OCI-LY3 (cell line): ENCODE measurements around the gene CNTF.
A peak's percentile ranks its signal among the peaks of the same experiment; 100 is the strongest.

Experiments used
- H2AFZ ChIP-seq: fragments of 200-600, 300-600 bp; shearing (Covaris generic); 2 replicates; pipeline ENCODE4 v1.6.0; 2014; ENCODE audit warnings: antibody characterized with exemption, low read depth, low read length
- H3K27ac ChIP-seq: fragments of 200-600, 300-600 bp; sonication (generic); 2 replicates; pipeline ENCODE4 v1.5.1; 2014; ENCODE audit warnings: mild to moderate bottlenecking, low read length, moderate library complexity, mixed read lengths
- H3K27me3 ChIP-seq: fragments of 200-600, 300-600 bp; sonication (generic); 2 replicates; pipeline ENCODE4 v1.6.1; 2014; ENCODE audit warnings: low read depth, low read length, mixed read lengths
- H3K36me3 ChIP-seq: fragments of 200-600, 300-600 bp; sonication (generic); replicated peaks from 2 replicates; pipeline ENCODE3; 2014; ENCODE audit warnings: low read depth, low read length, mixed read lengths
- H3K4me1 ChIP-seq: fragments of 300-600, 200-600 bp; sonication (generic); 2 replicates; pipeline ENCODE4 v1.6.1; 2014; ENCODE audit warnings: low read length, mixed read lengths
- H3K4me2 ChIP-seq: fragments of 200-600, 300-600 bp; sonication (generic); 2 replicates; pipeline ENCODE4 v1.6.1; 2014; ENCODE audit warnings: low read length, mixed read lengths
- H3K4me3 ChIP-seq: fragments of 300-600, 200-600 bp; sonication (generic); 2 replicates; pipeline ENCODE4 v1.5.1; 2014; ENCODE audit warnings: antibody characterized with exemption, mild to moderate bottlenecking, low read length, moderate library complexity
- H3K79me2 ChIP-seq: fragments of 300-600, 200-600 bp; shearing (Covaris generic); 2 replicates; pipeline ENCODE4 v1.6.1; 2014; ENCODE audit warnings: mild to moderate bottlenecking, low read length, mixed read lengths
- H3K9ac ChIP-seq: fragments of 300-600, 200-600 bp; shearing (Covaris generic); 2 replicates; pipeline ENCODE4 v1.6.0; 2014; ENCODE audit warnings: mild to moderate bottlenecking, low read length, moderate library complexity
- H3K9me3 ChIP-seq: fragments of 200-600, 300-600 bp; shearing (Covaris generic); 2 replicates; pipeline ENCODE4 v1.6.1; 2014; ENCODE audit warnings: low read length, mixed read lengths; ENCODE audit not compliant: insufficient read depth
- H4K20me1 ChIP-seq: fragments of 200-600, 300-600 bp; sonication (generic); 2 replicates; pipeline ENCODE4 v1.6.1; 2016; ENCODE audit warnings: low read length, mixed read lengths; ENCODE audit not compliant: insufficient read depth
- CTCF ChIP-seq: fragments of 200-600, 300-600 bp; sonication (generic); IDR thresholded peaks from 2 replicates; pipeline ENCODE4 v1.5.1; 2014; ENCODE audit warnings: antibody characterized with exemption, low read length, low read depth
- EZH2phosphoT487 ChIP-seq: fragments of 200-600 bp; shearing (Covaris generic); IDR thresholded peaks from 2 replicates; pipeline ENCODE4 v1.6.1; 2018; ENCODE audit warnings: antibody characterized with exemption, mixed run types, low read depth

Gene CNTF

GRCh38 chr11:58641803-58642581, 19.5 kb downstream of the CNTF start:
- Histone ChIP-seq H3K4me2 (no peak overlapping the region), H3K79me2 (no peaks in the 10 kb centered on the region), H2AFZ (no peak overlapping the region), H3K9ac (no peak overlapping the region), H3K36me3 (no peaks in the 10 kb centered on the region), H3K27me3 (no peaks in the 10 kb centered on the region), H3K9me3 (0 out of 2 replicates have a peak, but pooled peaks cover 3% of the 10 kb centered on the region), H4K20me1 (no peaks in the 10 kb centered on the region), H3K27ac (no peak overlapping the region), H3K4me1 (peaks cover 19% of the 10 kb centered on the region), H3K4me3 (no peak overlapping the region)
- TF ChIP-seq CTCF (no peak), EZH2phosphoT487 (no peak)

DNA sequence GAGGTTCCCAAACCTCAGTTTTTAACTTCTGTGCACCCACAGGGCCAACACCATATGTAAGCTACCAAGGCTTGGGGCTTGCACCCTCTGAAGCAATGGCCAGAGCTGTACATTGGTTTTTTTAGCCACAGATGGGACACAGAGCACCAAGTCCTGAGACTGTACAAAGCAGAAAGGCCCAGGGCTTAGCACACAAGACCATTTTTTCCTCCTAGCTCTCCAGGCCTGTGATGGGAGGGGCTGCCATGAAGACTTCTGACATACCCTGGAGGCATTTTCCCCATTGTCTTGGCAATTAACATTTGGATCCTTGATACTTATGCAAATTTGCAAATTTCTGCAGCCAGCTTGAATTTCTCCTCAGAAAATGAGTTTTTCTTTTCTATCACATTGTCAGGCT, 23.4 kb downstream of the CNTF start:
- no peak overlapping the region for H3K27ac ChIP-seq
- TF ChIP-seq CTCF = no peak
- no peak for TF ChIP-seq EZH2phosphoT487
- no peaks in the 10 kb centered on the region for H3K36me3 ChIP-seq
- H3K4me2 ChIP-seq = no peak overlapping the region
- H3K9ac ChIP-seq = no peak overlapping the region
- H4K20me1 ChIP-seq = no peaks in the 10 kb centered on the region
- H3K9me3 ChIP-seq = 0 out of 2 replicates have a peak, but pooled peaks cover 3% of the 10 kb centered on the region
- H3K4me1 ChIP-seq = peaks cover 17% of the 10 kb centered on the region
- H2AFZ ChIP-seq = no peak overlapping the region
- no peak overlapping the region for H3K4me3 ChIP-seq
- H3K27me3 ChIP-seq = no peaks in the 10 kb centered on the region
- no peaks in the 10 kb centered on the region for H3K79me2 ChIP-seq

GRCh38 chr11:58647141-58647699, 24.8 kb downstream of the CNTF start:
- peak overlapping the region; percentile 42 for H3K4me2 ChIP-seq
- H3K9ac ChIP-seq = no peak overlapping the region
- H3K4me3 ChIP-seq = peak overlapping the region; percentile 3; the same call in 1 of the 2 replicates
- no peaks in the 10 kb centered on the region for H3K79me2 ChIP-seq
- H3K36me3 ChIP-seq = no peaks in the 10 kb centered on the region
- 0 out of 2 replicates have a peak, but pooled peaks cover 3% of the 10 kb centered on the region for H3K9me3 ChIP-seq
- no peaks in the 10 kb centered on the region for H3K27me3 ChIP-seq
- H3K4me1 ChIP-seq = peaks cover 17% of the 10 kb centered on the region
- H3K27ac ChIP-seq = peak overlapping the region; percentile 17; the same call in 1 of the 2 replicates
- TF ChIP-seq CTCF = peak; percentile 33; the same call in 1 of the 2 replicates
- TF ChIP-seq EZH2phosphoT487 = no peak
- no peak overlapping the region for H2AFZ ChIP-seq
- no peaks in the 10 kb centered on the region for H4K20me1 ChIP-seq

DNA sequence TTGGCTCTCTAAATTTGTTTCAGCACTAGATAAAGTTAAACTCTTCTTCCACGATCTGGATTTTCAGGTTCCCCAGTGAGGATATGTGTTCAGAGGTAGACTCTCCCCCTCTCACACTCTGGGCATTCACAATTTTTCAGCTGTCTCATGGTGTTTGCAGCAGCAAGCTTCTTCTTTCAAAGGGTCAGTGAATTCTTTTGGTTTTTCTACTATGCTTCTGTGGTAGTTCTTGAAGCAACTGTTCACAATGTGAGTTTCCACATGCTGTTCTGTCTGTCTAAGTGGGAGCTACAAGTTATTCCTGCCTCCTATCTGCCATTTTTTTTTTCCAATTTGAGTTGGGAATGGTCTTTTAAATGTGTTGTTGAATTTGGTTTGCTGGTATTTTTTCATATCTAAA, 25.4 kb downstream of the CNTF start:
- Histone ChIP-seq H3K27me3 (no peaks in the 10 kb centered on the region), H3K27ac (no peak overlapping the region), H3K4me3 (peak overlapping the region; percentile 3; the same call in 1 of the 2 replicates), H3K4me1 (peaks cover 17% of the 10 kb centered on the region), H2AFZ (no peak overlapping the region), H3K4me2 (peak overlapping the region; percentile 42), H3K9ac (no peak overlapping the region), H3K79me2 (no peaks in the 10 kb centered on the region), H4K20me1 (no peaks in the 10 kb centered on the region), H3K36me3 (no peaks in the 10 kb centered on the region), H3K9me3 (0 out of 2 replicates have a peak, but pooled peaks cover 3% of the 10 kb centered on the region)
- TF ChIP-seq CTCF (no peak), EZH2phosphoT487 (no peak)
